Measurements from ENCODE around the gene COL6A2.

The COL6A2 gene

GRCh38 chr21:46078322-46078977 is 19.5 kb upstream of the COL6A2 start:
- TF ChIP-seq PKNOX1 (IDR thresholded peaks at IDR 0.05): no peak
- no peak for DNase-seq (ENCODE audit: extremely low spot score)
- ChIA-PET POLR2A (no interaction called here), CTCF (no interaction called here)

- CTCF ChIA-PET: no interaction called here
- DNase-seq (ENCODE audit: extremely low spot score): no peak
- POLR2A ChIA-PET: no interaction called here
- TF ChIP-seq SUZ12 (IDR thresholded peaks at IDR 0.05) (no peak), SP1 (IDR thresholded peaks at IDR 0.05) (no peak), CTBP1 (IDR thresholded peaks at IDR 0.05; ENCODE audit: borderline replicate concordance) (no peak), ZNF384 (IDR thresholded peaks at IDR 0.05) (no peak), FOXM1 (IDR thresholded peaks at IDR 0.05; ENCODE audit: borderline replicate concordance) (no peak), ARNT (IDR thresholded peaks at IDR 0.05) (no peak), BHLHE40 (IDR thresholded peaks at IDR 0.05; ENCODE audit: borderline replicate concordance) (no peak), L3MBTL2 (conservative IDR thresholded peaks at IDR 0.05) (no peak), HDGF (IDR thresholded peaks at IDR 0.05; ENCODE audit: borderline replicate concordance) (no peak), TARDBP (IDR thresholded peaks at IDR 0.05) (no peak), FOXA1 (IDR thresholded peaks at IDR 0.05) (no peak), ELF4 (IDR thresholded peaks at IDR 0.05) (no peak)
These were observed 18.9 kb upstream of the COL6A2 start for GRCh38 chr21:46078978-46079351.

- ChIA-PET POLR2A (no interaction called here), CTCF (no interaction called here)
- TF ChIP-seq ARNT (IDR thresholded peaks at IDR 0.05) (no peak), ZNF384 (IDR thresholded peaks at IDR 0.05) (no peak), SUZ12 (IDR thresholded peaks at IDR 0.05) (no peak), FOXK2 (IDR thresholded peaks at IDR 0.05) (no peak), PKNOX1 (IDR thresholded peaks at IDR 0.05) (no peak), SP1 (IDR thresholded peaks at IDR 0.05) (no peak), ELF4 (IDR thresholded peaks at IDR 0.05) (no peak), TARDBP (IDR thresholded peaks at IDR 0.05) (no peak), LEF1 (IDR thresholded peaks at IDR 0.05; ENCODE audit: borderline replicate concordance) (no peak), HDGF (IDR thresholded peaks at IDR 0.05; ENCODE audit: borderline replicate concordance) (no peak), NFRKB (IDR thresholded peaks at IDR 0.05) (no peak), BHLHE40 (IDR thresholded peaks at IDR 0.05; ENCODE audit: borderline replicate concordance) (no peak), CTBP1 (IDR thresholded peaks at IDR 0.05; ENCODE audit: borderline replicate concordance) (no peak), L3MBTL2 (conservative IDR thresholded peaks at IDR 0.05) (no peak), FOXA1 (IDR thresholded peaks at IDR 0.05) (no peak), FOXM1 (IDR thresholded peaks at IDR 0.05; ENCODE audit: borderline replicate concordance) (no peak)
- no peak for DNase-seq (ENCODE audit: extremely low spot score)
These were observed 18.4 kb upstream of the COL6A2 start for GRCh38 chr21:46079352-46080170.

- ChIA-PET CTCF (no interaction called here), POLR2A (no interaction called here)
- no peak for DNase-seq (ENCODE audit: extremely low spot score)
- TF ChIP-seq LEF1 (IDR thresholded peaks at IDR 0.05; ENCODE audit: borderline replicate concordance) (no peak), L3MBTL2 (conservative IDR thresholded peaks at IDR 0.05) (no peak), CTBP1 (IDR thresholded peaks at IDR 0.05; ENCODE audit: borderline replicate concordance) (no peak), TARDBP (IDR thresholded peaks at IDR 0.05) (no peak), ARNT (IDR thresholded peaks at IDR 0.05) (no peak)
These were observed 17.5 kb upstream of the COL6A2 start for GRCh38 chr21:46080171-46081021.

- CTCF ChIA-PET: no interaction called here
- no peak for DNase-seq (ENCODE audit: extremely low spot score)
- POLR2A ChIA-PET: no interaction called here
- no peak for TF ChIP-seq FOXK2 (IDR thresholded peaks at IDR 0.05)
- TF ChIP-seq TARDBP (IDR thresholded peaks at IDR 0.05): no peak
- no peak for TF ChIP-seq CTBP1 (IDR thresholded peaks at IDR 0.05; ENCODE audit: borderline replicate concordance)
- TF ChIP-seq SUZ12 (IDR thresholded peaks at IDR 0.05): no peak
- TF ChIP-seq FOXA1 (IDR thresholded peaks at IDR 0.05): no peak
- TF ChIP-seq NFRKB (IDR thresholded peaks at IDR 0.05): no peak
These were observed 16.7 kb upstream of the COL6A2 start for GRCh38 chr21:46081022-46081861.

Measured in HEK293T (cell line).